A549 (cell line): Measurements from ENCODE around the gene RNF207. TPM values are rescaled to one million over a fixed set of nuclear protein-coding genes. Genes with fewer than 3 reads are reported as not detected.

Experiments
- ATAC-seq, 2 experiments: fragments of 200-7000 bp in 1 of 2; fragments of >200 bp in 1 of 2; cut with Nextera tagmentation in 1 of 2; cut with Tn5 transposase in 1 of 2; 3 replicates each; pipeline versions ENCODE4 v1.8.0 to v1.9.1; 2018 to 2020; ENCODE audit warnings: mild to moderate bottlenecking in 1 of 2, moderate library complexity in 1 of 2
- CTCF ChIA-PET: fragments of 300-600 bp; sonication (Branson Sonifier 250); formaldehyde crosslinking; extraction: SDS; loops from one replicate; lab custom pipeline; 2021; ENCODE audit warnings: antibody characterized with exemption, inconsistent platforms; lab: Yijun Ruan, JAX
- POLR2A ChIA-PET: fragments of 350-600 bp; formaldehyde crosslinking; extraction: SDS; loops from one replicate; lab custom pipeline; 2021; ENCODE audit warnings: antibody characterized with exemption, inconsistent platforms; lab: Yijun Ruan, JAX
- DNase-seq, 2 experiments: peaks; one replicate each; pipeline versions ENCODE4 v3.0.0 to v3.0.0-alpha.2; 2011 to 2016; ENCODE audit warnings: low read depth in 1 of 2, low spot score in 1 of 2
- FAIRE-seq: peaks from 2 replicates; lab custom pipeline; 2011; peaks lifted over from hg19 to GRCh38; lab: Jason Lieb, UNC
- H3K27ac ChIP-seq, 2 experiments: fragments of >200 bp; sonication (Bioruptor Twin); formaldehyde crosslinking; 3 replicates each; pipeline ENCODE4 v1.5.1; 2016 to 2017
- H3K4me1 ChIP-seq: fragments of >200 bp; sonication (Bioruptor Twin); formaldehyde crosslinking; 3 replicates; pipeline ENCODE4 v1.6.1; 2016
- H3K4me2 ChIP-seq: fragments of >200 bp; sonication (Bioruptor Twin); formaldehyde crosslinking; 3 replicates; pipeline ENCODE4 v1.6.1; 2016
- H3K4me3 ChIP-seq: fragments of >200 bp; sonication (Bioruptor Twin); formaldehyde crosslinking; 3 replicates; pipeline ENCODE4 v1.5.1; 2016
- H3K9me3 ChIP-seq: fragments of >200 bp; sonication (Bioruptor Twin); formaldehyde crosslinking; 3 replicates; pipeline ENCODE4 v1.6.1; 2016
- CBX2 ChIP-seq: fragments of 200-600 bp; sonication (generic); IDR thresholded peaks from 2 replicates; pipeline ENCODE4 v1.6.1; 2016; ENCODE audit warnings: low read depth, mild to moderate bottlenecking, borderline replicate concordance
- CBX8 ChIP-seq: fragments of 200-600 bp; sonication (generic); IDR thresholded peaks from 2 replicates; pipeline ENCODE4 v1.6.1; 2016
- CHD4 ChIP-seq: fragments of 200-600 bp; sonication (generic); IDR thresholded peaks from 2 replicates; pipeline ENCODE4 v1.6.1; 2016; ENCODE audit warnings: antibody characterized with exemption, mild to moderate bottlenecking, borderline replicate concordance
- EHMT2 ChIP-seq: fragments of 200-600 bp; sonication (generic); IDR thresholded peaks from 2 replicates; pipeline ENCODE4 v1.6.1; 2016; ENCODE audit warnings: antibody characterized with exemption, low read depth, mild to moderate bottlenecking, moderate library complexity
- FOSB ChIP-seq: fragments of 250-450 bp; sonication (Bioruptor Pico); IDR thresholded peaks from 2 replicates; pipeline ENCODE4 v1.5.0; 2020; ENCODE audit warnings: mild to moderate bottlenecking, moderate library complexity
- HOXB13 ChIP-seq: fragments of 250-450 bp; sonication (Bioruptor Pico); IDR thresholded peaks from 2 replicates; pipeline ENCODE4 v1.5.0; 2020; ENCODE audit warnings: low read depth, mild to moderate bottlenecking, moderate library complexity
- HOXB5 ChIP-seq: fragments of 250-450 bp; sonication (Bioruptor Pico); IDR thresholded peaks from 2 replicates; pipeline ENCODE4 v1.5.0; 2020; ENCODE audit warnings: mild to moderate bottlenecking, moderate library complexity
- JUNB ChIP-seq: fragments of >200 bp; sonication (Bioruptor Twin); formaldehyde crosslinking; IDR thresholded peaks from 2 replicates; pipeline ENCODE4 v1.6.1; 2016
- KDM1A ChIP-seq: fragments of 200-600 bp; sonication (generic); IDR thresholded peaks from 2 replicates; pipeline ENCODE4 v1.6.1; 2016; ENCODE audit warnings: low read depth, mild to moderate bottlenecking
- KDM5A ChIP-seq: fragments of 200-600 bp; sonication (generic); IDR thresholded peaks from 2 replicates; pipeline ENCODE4 v1.6.1; 2016; ENCODE audit warnings: antibody characterized with exemption, mild to moderate bottlenecking
- MAFK ChIP-seq: fragments of 450-650 bp; IDR thresholded peaks from 2 replicates; pipeline ENCODE4 v1.6.1; 2014; ENCODE audit not compliant: partially characterized antibody
- NFE2L2 ChIP-seq: fragments of 150-350 bp; conservative IDR thresholded peaks from 2 replicates; pipeline ENCODE4 v1.6.1; 2014; ENCODE audit warnings: low read length
- NPAS2 ChIP-seq: fragments of 250-450 bp; sonication (Bioruptor Pico); IDR thresholded peaks from 2 replicates; pipeline ENCODE4 v1.8.0; 2022; ENCODE audit warnings: mild to moderate bottlenecking, moderate library complexity, borderline replicate concordance
- NR3C1 ChIP-seq: fragments of >200 bp; sonication (Bioruptor Twin); formaldehyde crosslinking; IDR thresholded peaks from 3 replicates; pipeline ENCODE4 v1.6.1; 2017
- POLR2AphosphoS2 ChIP-seq: conservative IDR thresholded peaks from 2 replicates; pipeline ENCODE4 v1.6.1; 2012; ENCODE audit warnings: low read length, improper control_type of control experiment, inconsistent platforms
- RAD21 ChIP-seq, 2 experiments: fragments of >200 bp in 1 of 2; sonication (Bioruptor Twin) in 1 of 2; formaldehyde crosslinking in 1 of 2; IDR thresholded peaks in 1 of 2; conservative IDR thresholded peaks in 1 of 2; 2 replicates in 1 of 2; 3 replicates in 1 of 2; pipeline ENCODE4 v1.6.1; 2012 to 2018; ENCODE audit warnings: inconsistent platforms in 1 of 2
- RFX5 ChIP-seq: fragments of 450-650 bp; IDR thresholded peaks from 2 replicates; pipeline ENCODE4 v1.7.1; 2014; ENCODE audit warnings: antibody characterized with exemption, mild to moderate bottlenecking, moderate library complexity
- RNF2 ChIP-seq: fragments of 200-600 bp; sonication (generic); IDR thresholded peaks from 2 replicates; pipeline ENCODE4 v1.6.1; 2016; ENCODE audit warnings: low read depth, mild to moderate bottlenecking, antibody characterized with exemption, moderate library complexity, borderline replicate concordance
- SMC3 ChIP-seq: fragments of >200 bp; sonication (Bioruptor Twin); formaldehyde crosslinking; IDR thresholded peaks from 3 replicates; pipeline ENCODE4 v1.6.1; 2018; ENCODE audit warnings: inconsistent platforms
- SREBF2 ChIP-seq: fragments of 450-650 bp; IDR thresholded peaks from 2 replicates; pipeline ENCODE4 v1.6.1; 2014; ENCODE audit warnings: mild to moderate bottlenecking, moderate library complexity
- ZC3H11A ChIP-seq: fragments of 450-650 bp; IDR thresholded peaks from 2 replicates; pipeline ENCODE4 v1.6.1; 2014; ENCODE audit warnings: antibody characterized with exemption, mild to moderate bottlenecking
- ZSCAN20 ChIP-seq: fragments of 250-450 bp; sonication (Bioruptor Pico); IDR thresholded peaks from 2 replicates; pipeline ENCODE4 v1.8.0; 2022; ENCODE audit warnings: mild to moderate bottlenecking, moderate library complexity
- WGBS: methylation state at CpG from one replicate; pipeline ENCODE4 v1.1.6; 2017; ENCODE audit errors: missing lambda C conversion rate; 5-methylcytosine and 5-hydroxymethylcytosine counted together
- polyA plus RNA-seq, 4 experiments: library from polyadenylated mRNA; depleted of rRNA in 3 of 4; stranded (reverse); fragments of >200 nt; fragmentation: RNase III in 1 of 4; extraction: RNeasy Plus Mini Kit Qiagen cat#74134 plus additional on column Dnase treatment in 1 of 4; gene quantifications; 2 replicates in 3 of 4; 3 replicates in 1 of 4; pipeline ENCODE4 v1.2.3, GENCODE V29; 2011 to 2017
- TF ChIP-seq, protein P1 (sequence below): fragments of 200-600 bp; sonication (generic); IDR thresholded peaks from 2 replicates; pipeline ENCODE4 v1.6.1; 2016; ENCODE audit warnings: antibody characterized with exemption, mild to moderate bottlenecking, moderate library complexity
- TF ChIP-seq, protein P2 (sequence below): fragments of >200 bp; sonication (Bioruptor Twin); formaldehyde crosslinking; IDR thresholded peaks from 3 replicates; pipeline ENCODE4 v1.6.1; 2016
- TF ChIP-seq, protein P3 (sequence below): fragments of 150-350 bp; IDR thresholded peaks from 2 replicates; pipeline ENCODE4 v1.6.1; 2014; ENCODE audit warnings: low read depth, mild to moderate bottlenecking, low read length
- TF ChIP-seq, protein P4 (sequence below): IDR thresholded peaks from 2 replicates; pipeline ENCODE4 v1.6.1; 2012
- TF ChIP-seq, protein P5 (sequence below): fragments of 450-650 bp; IDR thresholded peaks from 2 replicates; pipeline ENCODE4 v1.6.1; 2014; ENCODE audit warnings: antibody characterized with exemption
- TF ChIP-seq, protein P6 (sequence below): IDR thresholded peaks from 2 replicates; pipeline ENCODE4 v1.6.1; 2012

Gene RNF207
- polyA plus RNA-seq, 2 of the 4 experiments (the other 2 are of a cell fraction), result 11.3 to 24.6 TPM

DNA sequence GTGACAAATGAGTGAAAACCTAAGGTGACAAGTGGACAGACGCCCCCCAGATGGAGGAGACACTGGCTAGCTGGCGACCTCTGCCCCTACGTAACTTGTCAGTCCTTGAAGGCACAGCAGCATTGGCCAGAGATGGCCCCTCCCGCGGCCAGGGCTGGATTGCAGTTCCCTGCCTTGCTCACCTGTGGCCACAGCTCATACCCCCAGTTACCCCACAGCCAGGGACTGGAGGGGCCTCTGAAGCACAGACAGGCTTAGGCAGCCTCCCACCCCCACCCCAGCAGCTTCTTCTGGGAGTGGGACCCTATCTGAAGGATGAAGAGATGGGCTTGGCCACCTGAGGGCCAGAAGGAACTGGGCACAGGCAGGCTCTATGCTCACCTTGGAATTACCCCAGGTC, 41.7 kb downstream of the RNF207 start:
- DNase-seq (no peak), ATAC-seq (no peak), FAIRE-seq (no peak)
- no peak for TF ChIP-seq CBX2
- TF ChIP-seq JUNB, result no peak
- no peak for TF ChIP-seq MAFK
- TF ChIP-seq RAD21 (conservative IDR thresholded peaks at IDR 0.05 in 1 of 2, IDR thresholded peaks at IDR 0.05 in 1 of 2), result no peak
- no peak for TF ChIP-seq FOSB (CRISPR knock-in tag)
- TF ChIP-seq, protein P1, sequence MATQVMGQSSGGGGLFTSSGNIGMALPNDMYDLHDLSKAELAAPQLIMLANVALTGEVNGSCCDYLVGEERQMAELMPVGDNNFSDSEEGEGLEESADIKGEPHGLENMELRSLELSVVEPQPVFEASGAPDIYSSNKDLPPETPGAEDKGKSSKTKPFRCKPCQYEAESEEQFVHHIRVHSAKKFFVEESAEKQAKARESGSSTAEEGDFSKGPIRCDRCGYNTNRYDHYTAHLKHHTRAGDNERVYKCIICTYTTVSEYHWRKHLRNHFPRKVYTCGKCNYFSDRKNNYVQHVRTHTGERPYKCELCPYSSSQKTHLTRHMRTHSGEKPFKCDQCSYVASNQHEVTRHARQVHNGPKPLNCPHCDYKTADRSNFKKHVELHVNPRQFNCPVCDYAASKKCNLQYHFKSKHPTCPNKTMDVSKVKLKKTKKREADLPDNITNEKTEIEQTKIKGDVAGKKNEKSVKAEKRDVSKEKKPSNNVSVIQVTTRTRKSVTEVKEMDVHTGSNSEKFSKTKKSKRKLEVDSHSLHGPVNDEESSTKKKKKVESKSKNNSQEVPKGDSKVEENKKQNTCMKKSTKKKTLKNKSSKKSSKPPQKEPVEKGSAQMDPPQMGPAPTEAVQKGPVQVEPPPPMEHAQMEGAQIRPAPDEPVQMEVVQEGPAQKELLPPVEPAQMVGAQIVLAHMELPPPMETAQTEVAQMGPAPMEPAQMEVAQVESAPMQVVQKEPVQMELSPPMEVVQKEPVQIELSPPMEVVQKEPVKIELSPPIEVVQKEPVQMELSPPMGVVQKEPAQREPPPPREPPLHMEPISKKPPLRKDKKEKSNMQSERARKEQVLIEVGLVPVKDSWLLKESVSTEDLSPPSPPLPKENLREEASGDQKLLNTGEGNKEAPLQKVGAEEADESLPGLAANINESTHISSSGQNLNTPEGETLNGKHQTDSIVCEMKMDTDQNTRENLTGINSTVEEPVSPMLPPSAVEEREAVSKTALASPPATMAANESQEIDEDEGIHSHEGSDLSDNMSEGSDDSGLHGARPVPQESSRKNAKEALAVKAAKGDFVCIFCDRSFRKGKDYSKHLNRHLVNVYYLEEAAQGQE, result no peak
- TF ChIP-seq NR3C1, result no peak
- TF ChIP-seq HOXB5 (CRISPR knock-in tag), result no peak
- no peak for TF ChIP-seq HOXB13 (CRISPR knock-in tag)
- no peak for TF ChIP-seq RFX5
- no peak for TF ChIP-seq POLR2AphosphoS2
- no peak for TF ChIP-seq SMC3
- TF ChIP-seq SREBF2, result no peak
- TF ChIP-seq RNF2, result no peak
- TF ChIP-seq KDM1A, result no peak
- TF ChIP-seq ZSCAN20 (CRISPR knock-in tag), result no peak
- TF ChIP-seq KDM5A, result no peak
- no peak for TF ChIP-seq ZC3H11A
- TF ChIP-seq CHD4, result no peak
- H3K4me1 ChIP-seq, result peaks cover 6% of the 10 kb centered on the region; the same call in 2 of the 3 replicates
- no peak overlapping the region for H3K4me3 ChIP-seq
- WGBS, result 33% methylated on average over 1 of the region's 5 CpGs
- ChIA-PET CTCF (interaction anchor here (0.6 to 9.9 kb wide), 43 partner anchors 10 to 456 kb away, joined by 3 to 250 read pairs (median 7); partner anchors contain the start of genes ACOT7, GPR153, ICMT and RNF207), POLR2A (no interaction called here)
- H3K9me3 ChIP-seq, result no peaks in the 10 kb centered on the region
- no peak overlapping the region for H3K4me2 ChIP-seq
- H3K27ac ChIP-seq, result no peak overlapping the region

DNA sequence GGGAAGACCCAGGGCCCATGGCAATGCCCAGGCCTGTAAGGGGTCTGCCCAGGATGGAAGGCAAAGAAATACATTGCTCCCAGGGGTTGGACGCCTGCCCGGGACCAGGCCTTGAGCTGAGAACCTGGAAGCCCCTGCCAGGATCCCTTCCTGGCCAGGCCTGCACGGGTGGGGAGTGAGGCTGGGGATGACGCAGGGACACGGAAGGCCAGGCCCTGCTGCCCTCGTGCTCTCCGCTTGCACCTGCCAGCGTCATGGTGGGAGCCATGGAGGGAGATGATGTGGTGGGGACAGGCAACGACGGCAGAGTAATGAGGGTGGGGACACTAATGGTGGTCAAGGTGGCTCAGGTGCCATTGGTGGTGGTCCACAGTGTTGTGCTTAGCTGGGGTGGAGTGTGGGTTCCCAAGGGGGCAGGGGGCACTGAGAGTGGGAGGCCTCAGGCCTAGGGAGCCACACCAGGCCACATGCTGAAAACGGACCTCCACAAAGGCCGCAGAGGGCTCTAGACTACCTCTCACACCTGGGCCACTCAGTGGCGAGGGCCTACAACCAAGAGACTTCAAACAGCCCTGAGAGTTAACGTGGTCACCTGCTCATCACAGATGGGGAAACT, 42.4 kb downstream of the RNF207 start:
- ChIA-PET POLR2A (no interaction called here), CTCF (interaction anchor here (0.6 to 9.9 kb wide), 19 partner anchors 10 to 203 kb away, joined by 3 to 250 read pairs (median 20); partner anchors contain the start of genes GPR153 and ICMT)
- TF ChIP-seq, protein P2, sequence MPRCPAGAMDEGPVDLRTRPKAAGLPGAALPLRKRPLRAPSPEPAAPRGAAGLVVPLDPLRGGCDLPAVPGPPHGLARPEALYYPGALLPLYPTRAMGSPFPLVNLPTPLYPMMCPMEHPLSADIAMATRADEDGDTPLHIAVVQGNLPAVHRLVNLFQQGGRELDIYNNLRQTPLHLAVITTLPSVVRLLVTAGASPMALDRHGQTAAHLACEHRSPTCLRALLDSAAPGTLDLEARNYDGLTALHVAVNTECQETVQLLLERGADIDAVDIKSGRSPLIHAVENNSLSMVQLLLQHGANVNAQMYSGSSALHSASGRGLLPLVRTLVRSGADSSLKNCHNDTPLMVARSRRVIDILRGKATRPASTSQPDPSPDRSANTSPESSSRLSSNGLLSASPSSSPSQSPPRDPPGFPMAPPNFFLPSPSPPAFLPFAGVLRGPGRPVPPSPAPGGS, result no peak
- TF ChIP-seq CBX8 (no peak), NFE2L2 (no peak), EHMT2 (no peak), NPAS2 (no peak), CBX2 (no peak)
- TF ChIP-seq, protein P3, sequence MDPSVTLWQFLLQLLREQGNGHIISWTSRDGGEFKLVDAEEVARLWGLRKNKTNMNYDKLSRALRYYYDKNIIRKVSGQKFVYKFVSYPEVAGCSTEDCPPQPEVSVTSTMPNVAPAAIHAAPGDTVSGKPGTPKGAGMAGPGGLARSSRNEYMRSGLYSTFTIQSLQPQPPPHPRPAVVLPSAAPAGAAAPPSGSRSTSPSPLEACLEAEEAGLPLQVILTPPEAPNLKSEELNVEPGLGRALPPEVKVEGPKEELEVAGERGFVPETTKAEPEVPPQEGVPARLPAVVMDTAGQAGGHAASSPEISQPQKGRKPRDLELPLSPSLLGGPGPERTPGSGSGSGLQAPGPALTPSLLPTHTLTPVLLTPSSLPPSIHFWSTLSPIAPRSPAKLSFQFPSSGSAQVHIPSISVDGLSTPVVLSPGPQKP, result no peak
- TF ChIP-seq, protein P4, sequence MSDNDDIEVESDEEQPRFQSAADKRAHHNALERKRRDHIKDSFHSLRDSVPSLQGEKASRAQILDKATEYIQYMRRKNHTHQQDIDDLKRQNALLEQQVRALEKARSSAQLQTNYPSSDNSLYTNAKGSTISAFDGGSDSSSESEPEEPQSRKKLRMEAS, result no peak
- TF ChIP-seq, protein P5, sequence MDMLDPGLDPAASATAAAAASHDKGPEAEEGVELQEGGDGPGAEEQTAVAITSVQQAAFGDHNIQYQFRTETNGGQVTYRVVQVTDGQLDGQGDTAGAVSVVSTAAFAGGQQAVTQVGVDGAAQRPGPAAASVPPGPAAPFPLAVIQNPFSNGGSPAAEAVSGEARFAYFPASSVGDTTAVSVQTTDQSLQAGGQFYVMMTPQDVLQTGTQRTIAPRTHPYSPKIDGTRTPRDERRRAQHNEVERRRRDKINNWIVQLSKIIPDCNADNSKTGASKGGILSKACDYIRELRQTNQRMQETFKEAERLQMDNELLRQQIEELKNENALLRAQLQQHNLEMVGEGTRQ, result no peak
- TF ChIP-seq, protein P6, sequence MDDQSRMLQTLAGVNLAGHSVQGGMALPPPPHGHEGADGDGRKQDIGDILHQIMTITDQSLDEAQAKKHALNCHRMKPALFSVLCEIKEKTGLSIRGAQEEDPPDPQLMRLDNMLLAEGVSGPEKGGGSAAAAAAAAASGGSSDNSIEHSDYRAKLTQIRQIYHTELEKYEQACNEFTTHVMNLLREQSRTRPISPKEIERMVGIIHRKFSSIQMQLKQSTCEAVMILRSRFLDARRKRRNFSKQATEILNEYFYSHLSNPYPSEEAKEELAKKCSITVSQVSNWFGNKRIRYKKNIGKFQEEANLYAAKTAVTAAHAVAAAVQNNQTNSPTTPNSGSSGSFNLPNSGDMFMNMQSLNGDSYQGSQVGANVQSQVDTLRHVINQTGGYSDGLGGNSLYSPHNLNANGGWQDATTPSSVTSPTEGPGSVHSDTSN, result no peak
- ATAC-seq (no peak), DNase-seq (no peak), FAIRE-seq (no peak)
- WGBS, result 88% methylated on average over 12 of the region's 14 CpGs
- Histone ChIP-seq H3K4me3 (no peak overlapping the region), H3K9me3 (no peaks in the 10 kb centered on the region), H3K4me2 (no peak overlapping the region), H3K27ac (no peak overlapping the region), H3K4me1 (peaks cover 6% of the 10 kb centered on the region; the same call in 2 of the 3 replicates)
